GM18499 (cell line): Measurements from ENCODE around the gene METTL2A.
"Not testable (repeated sequence)": the region's sequence is repeated elsewhere in the genome, so short reads cannot be mapped to it uniquely, and the experiment has no call there.

Source experiments
- ATAC-seq: cut with Tn5 transposase; IDR thresholded peaks from one replicate; pipeline ENCODE4 v1.9.1; 2021; ENCODE audit warnings: moderate number of reproducible peaks; ENCODE audit not compliant: insufficient read depth, unreplicated experiment

Gene METTL2A

GRCh38 chr17:62423647-62424461, at the start of gene METTL2A:
TSS of gene METTL2A (plus strand) at chr17:62423897. CDS start at chr17:62423903, 6 bp downstream.
- peak; percentile 74 for ATAC-seq

GRCh38 chr17:62380253-62380652, 43.4 kb upstream of the METTL2A start, which contains the start of gene EFCAB3:
TSS of gene EFCAB3 (plus strand) at chr17:62380553. CDS start at chr17:62382980, 2,427 bp downstream.
- no peak for ATAC-seq

DNA sequence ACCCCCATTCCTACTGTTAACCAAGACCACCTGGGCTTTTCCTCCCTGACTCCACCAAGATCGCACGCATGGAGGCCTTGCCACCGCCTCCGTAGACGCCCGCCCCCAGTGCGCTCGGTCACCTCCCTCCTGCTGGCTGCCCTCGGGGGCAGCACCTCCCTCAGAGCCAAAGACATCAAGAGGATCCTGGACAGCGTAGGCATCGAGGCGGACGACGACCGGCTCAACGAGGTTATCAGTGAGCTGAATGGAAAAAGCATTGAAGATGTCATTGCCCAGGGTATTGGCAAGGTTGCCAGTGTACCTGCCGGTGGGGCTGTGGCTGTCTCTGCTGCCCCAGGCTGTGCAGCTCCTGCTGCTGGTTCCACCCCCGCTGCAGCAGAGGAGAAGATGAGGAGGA, 42.1 kb upstream of the METTL2A start:
- no peak for ATAC-seq

DNA sequence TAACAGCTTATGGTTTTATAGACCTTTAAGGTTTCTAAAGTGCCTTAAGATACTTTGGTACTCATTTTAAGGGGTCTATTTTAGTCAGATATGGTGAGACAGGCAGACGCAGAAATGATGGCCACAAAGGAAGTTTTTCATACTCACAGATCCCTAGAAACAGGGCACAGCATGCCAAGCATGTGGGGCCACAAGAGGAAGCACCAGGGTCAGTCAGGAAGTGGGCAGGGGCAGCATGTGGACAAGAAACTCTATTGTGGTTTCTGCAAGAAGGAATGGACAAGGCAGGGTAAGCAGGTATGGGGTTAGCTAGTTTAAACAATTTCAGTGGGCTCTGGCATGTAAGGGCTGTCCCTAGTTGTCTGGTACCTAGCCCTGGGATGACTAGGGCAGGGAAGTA, 34.8 kb upstream of the METTL2A start:
- no peak for ATAC-seq

GRCh38 chr17:62392908-62393307, 30.8 kb upstream of the METTL2A start:
- no peak for ATAC-seq

GRCh38 chr17:62398891-62399290, 24.8 kb upstream of the METTL2A start:
- no peak for ATAC-seq

- no peak for ATAC-seq
These were observed 18.2 kb upstream of the METTL2A start for GRCh38 chr17:62405451-62405850.

DNA sequence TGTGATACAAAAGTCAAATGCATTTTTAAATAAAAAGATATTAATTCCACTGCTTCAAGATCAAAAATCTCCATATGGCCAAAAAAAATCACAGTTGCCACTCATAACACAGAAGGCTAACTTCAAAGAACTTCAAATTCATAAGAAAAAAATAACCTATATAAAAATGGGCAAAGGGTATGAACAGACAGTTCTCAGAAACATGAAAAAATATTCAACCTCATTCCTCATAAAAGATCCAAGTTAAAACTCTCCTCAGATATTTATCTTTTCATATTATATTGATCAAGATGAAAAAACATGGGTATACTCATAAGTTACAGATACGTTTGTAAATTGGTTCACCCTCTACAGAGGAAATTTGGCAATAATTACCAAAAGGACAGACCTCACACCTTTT, 10.6 kb upstream of the METTL2A start:
- not testable (repeated sequence) for ATAC-seq

- ATAC-seq: not testable (repeated sequence)
These were observed 2.5 kb downstream of the METTL2A start for GRCh38 chr17:62426214-62426613.

DNA sequence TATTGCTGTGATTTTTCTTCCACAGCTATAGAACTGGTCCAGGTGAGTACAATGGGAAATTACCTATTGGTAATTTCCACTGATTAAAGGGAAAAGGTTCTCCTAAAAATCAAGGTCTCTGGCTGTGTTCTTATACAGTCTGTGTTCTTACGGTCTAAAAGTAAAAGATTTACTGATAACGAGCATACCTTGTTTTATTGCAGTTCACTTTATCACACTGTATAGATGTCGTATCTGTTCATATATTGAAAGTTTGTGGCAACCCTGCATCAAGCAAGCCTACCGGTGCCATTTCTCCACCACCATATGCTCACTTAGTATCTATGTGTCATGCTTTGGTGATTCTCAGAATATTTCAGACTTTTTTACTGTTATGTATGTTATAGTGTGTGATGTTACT, 11.6 kb downstream of the METTL2A start:
- ATAC-seq: not testable (repeated sequence)

GRCh38 chr17:62441181-62441580, 17.5 kb downstream of the METTL2A start:
- ATAC-seq: not testable (repeated sequence)

DNA sequence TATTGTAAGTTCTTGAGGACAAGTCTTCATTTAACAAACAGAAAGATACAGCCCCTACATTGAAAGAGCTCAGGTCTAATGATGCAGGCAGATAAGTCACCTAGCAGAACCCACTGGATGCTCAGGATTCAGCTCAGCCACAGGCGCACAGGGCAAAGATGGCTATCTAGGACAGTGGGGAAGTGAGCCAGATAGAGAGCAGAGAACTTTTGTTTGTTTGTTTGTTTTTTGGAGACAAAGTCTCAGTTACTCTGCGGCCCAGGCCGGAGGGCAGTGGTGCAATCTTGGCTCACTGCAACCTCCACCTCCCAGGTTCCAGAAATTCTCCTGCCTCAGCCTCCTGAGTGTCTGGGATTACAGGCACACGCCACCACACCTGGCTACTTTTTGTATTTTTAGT, 20.4 kb downstream of the METTL2A start:
- ATAC-seq: no peak

GRCh38 chr17:62445791-62446190, 22.1 kb downstream of the METTL2A start:
- ATAC-seq: not testable (repeated sequence)

GRCh38 chr17:62452195-62452594, 28.5 kb downstream of the METTL2A start:
- ATAC-seq: not testable (repeated sequence)

DNA sequence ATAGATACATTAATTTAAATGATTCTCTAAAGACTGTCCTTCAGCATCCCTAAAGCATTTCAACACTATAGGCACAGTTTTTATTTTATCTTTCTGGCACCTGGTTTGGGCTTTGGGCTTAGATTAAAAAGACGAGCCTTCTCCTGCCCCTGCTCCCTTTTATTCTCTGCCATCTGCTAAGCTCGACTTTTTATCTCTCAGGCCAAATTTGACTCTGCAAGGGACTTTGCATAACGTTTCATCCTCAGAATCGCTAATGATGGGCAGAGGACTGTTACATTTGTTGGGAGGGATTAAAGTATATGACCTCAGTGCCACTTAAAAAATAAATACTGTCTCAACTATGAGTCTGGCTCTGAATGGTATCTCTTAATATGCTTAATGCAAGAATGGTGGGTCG, 29.3 kb downstream of the METTL2A start:
- not testable (repeated sequence) for ATAC-seq

DNA sequence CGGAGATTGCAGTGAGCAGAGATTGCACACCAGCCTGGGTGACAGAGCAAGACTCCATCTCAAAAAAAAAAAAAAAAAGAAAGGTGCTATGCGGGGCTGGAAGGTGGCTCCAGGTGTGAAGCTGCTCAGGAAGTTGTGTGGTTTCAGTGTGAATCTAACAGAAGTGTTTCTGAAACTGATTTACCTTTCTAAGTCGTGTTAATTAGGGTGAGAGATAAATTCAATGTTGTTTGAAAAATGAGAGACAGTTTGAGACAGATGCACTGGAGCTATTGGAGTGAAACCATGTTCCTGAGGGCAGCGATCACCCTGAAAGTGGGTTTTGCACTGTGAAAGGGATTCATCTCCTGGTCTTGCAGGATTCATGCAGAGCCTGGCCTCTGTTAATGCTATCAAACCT, 30.0 kb downstream of the METTL2A start:
- peak; percentile 14 for ATAC-seq

DNA sequence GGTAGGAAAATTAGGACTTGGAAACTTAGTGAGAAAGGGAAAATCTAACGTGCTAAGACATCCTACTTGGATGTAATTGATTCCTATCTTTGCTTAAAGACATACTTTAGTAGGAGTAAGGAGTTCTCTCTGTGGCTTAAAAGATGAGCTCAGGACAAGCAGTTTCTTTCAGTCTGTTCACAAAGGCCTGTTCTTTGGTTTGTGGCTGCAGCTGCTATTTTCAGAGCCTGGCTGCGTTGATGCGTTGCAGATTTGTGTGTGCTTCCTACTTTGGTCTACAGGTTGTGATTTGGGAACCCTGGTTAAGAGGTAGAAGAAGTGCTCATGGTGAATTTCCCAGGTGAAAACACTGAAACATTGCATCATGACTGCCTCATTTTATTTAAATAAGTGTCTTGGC, 30.4 kb downstream of the METTL2A start:
- ATAC-seq: peak; percentile 46

- no peak for ATAC-seq
These were observed 32.3 kb downstream of the METTL2A start for GRCh38 chr17:62456016-62456415.

- ATAC-seq: not testable (repeated sequence)
These were observed 34.8 kb downstream of the METTL2A start for GRCh38 chr17:62458483-62458882.

DNA sequence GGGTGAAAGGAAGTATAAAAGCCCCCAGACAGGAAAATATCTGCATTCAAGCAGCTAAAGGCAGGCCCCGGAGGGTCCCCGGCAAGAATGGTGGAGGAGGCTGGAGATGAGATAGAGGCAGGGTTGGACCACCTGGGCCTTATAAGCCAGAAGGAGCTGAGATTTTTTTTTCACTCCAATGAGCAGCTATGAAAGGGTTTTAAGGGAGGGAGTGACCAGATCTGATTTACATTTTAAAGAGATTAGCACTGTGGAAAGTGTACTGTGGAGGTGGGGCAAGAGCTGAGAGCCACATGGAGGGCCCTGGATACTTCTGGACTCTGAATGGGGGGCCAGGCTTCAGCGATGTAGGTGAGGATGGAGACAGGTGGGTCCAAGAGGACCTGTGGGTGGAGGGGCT, 40.7 kb downstream of the METTL2A start:
- ATAC-seq: not testable (repeated sequence)

DNA sequence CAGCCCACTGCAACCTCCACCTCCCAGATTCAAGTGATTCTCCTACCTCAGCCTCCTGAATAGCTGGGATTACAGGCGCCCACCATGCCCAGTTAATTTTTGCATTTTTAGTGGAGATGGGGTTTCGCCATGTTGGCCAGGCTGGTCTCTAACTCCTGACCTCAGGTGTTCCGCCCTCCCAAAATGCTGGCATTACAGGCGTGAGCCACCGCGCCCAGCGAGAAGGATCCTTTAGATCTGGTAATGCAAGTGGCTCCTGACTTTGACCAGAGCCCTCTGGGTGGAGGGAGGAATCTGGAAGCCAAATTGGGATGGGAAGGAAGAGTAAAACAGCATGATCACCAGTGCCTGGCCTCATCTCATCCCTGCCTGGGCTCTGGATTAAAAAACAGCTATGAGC, 41.6 kb downstream of the METTL2A start:
- ATAC-seq: not testable (repeated sequence)
